Gastrocnemius medialis (tissue), 4 donors: Measurements from ENCODE around the gene VIPR2.

Experiments used
- POLR2A ChIP-seq, 2 donors: fragments of 450-650 bp; IDR thresholded peaks; one replicate each; pipeline ENCODE4 v1.6.1; 2017; ENCODE audit warnings: antibody characterized with exemption in 2 of 2, mild to moderate bottlenecking in 2 of 2, moderate library complexity in 2 of 2
- TF ChIP-seq, protein P1 (sequence below), 5 experiments: fragments of 450-650 bp in 3 of 5; fragments of 200-600 bp in 2 of 5; sonication (generic) in 2 of 5; IDR thresholded peaks in 4 of 5; conservative IDR thresholded peaks in 1 of 5; 1 replicate in 4 of 5; 2 replicates in 1 of 5; pipeline ENCODE4 v1.5.1; 2016 to 2019; ENCODE audit warnings: antibody characterized with exemption in 5 of 5, mild to moderate bottlenecking in 3 of 5, moderate library complexity in 3 of 5

DNA sequence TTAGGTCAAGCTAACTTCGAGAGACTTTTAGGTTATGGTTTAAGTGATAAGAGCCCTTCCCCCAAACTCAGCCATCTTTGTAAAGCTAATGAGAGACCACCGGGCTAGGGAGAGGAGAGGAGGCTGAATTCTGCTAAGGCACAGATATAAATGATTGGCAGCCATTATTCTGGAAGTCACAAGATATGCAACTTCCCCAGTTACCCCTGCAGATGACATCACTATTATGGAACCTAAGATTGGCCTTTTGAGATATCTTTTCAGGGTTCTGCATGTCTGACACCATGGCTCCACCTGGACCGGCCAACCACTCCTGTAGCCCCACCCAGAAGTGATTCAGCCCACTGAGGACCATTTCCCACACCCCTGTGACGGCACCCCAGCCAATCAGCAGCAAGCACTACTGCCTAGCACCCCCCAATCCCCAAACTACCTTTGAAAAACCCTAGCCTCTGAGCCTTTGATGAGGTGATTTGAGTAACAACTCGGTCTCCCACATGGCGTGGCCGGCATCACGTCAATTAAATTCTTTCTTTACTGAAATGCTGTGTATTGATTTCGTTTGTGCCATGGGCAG lies 14.4 kb downstream of the VIPR2 start:
- no peak for TF ChIP-seq POLR2A (IDR thresholded peaks at IDR 0.05)
- TF ChIP-seq, protein P1, sequence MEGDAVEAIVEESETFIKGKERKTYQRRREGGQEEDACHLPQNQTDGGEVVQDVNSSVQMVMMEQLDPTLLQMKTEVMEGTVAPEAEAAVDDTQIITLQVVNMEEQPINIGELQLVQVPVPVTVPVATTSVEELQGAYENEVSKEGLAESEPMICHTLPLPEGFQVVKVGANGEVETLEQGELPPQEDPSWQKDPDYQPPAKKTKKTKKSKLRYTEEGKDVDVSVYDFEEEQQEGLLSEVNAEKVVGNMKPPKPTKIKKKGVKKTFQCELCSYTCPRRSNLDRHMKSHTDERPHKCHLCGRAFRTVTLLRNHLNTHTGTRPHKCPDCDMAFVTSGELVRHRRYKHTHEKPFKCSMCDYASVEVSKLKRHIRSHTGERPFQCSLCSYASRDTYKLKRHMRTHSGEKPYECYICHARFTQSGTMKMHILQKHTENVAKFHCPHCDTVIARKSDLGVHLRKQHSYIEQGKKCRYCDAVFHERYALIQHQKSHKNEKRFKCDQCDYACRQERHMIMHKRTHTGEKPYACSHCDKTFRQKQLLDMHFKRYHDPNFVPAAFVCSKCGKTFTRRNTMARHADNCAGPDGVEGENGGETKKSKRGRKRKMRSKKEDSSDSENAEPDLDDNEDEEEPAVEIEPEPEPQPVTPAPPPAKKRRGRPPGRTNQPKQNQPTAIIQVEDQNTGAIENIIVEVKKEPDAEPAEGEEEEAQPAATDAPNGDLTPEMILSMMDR (IDR thresholded peaks at IDR 0.05 in 4 of 5, conservative IDR thresholded peaks at IDR 0.05 in 1 of 5) = no peak
